Naive thymus-derived CD4-positive, alpha-beta T cell (primary cell): ENCODE data around the gene STRAP. TPM values are rescaled to one million over a fixed set of nuclear protein-coding genes. Genes with fewer than 3 reads are reported as not detected.

Experiments used
- ATAC-seq: fragments of 150-1000 bp; cut with Tn5 transposase; 2 replicates; pipeline ENCODE4 v1.10.0; 2021; ENCODE audit warnings: mild to moderate bottlenecking, moderate library complexity
- CTCF ChIA-PET: fragments of 350-600 bp; sonication (Branson Sonifier 250); formaldehyde crosslinking; loops from one replicate; lab custom pipeline; 2021; ENCODE audit warnings: antibody characterized with exemption; lab: Charles Lee
- POLR2A ChIA-PET: fragments of 350-600 bp; sonication (Branson Sonifier 250); formaldehyde crosslinking; loops from one replicate; lab custom pipeline; 2021; ENCODE audit warnings: antibody characterized with exemption, inconsistent platforms; lab: Charles Lee
- DNase-seq, 9 donors: peaks; one replicate each; pipeline versions ENCODE4 v3.0.0 to v3.0.0-alpha.2; 2020 to 2022; ENCODE audit warnings: mixed read lengths in 1 of 9
- H3K27ac ChIP-seq: one replicate; pipeline ENCODE4 v1.7.0; 2013; ENCODE audit warnings: mild to moderate bottlenecking, low read depth, low read length, moderate library complexity
- H3K27me3 ChIP-seq, 2 donors: one replicate each; pipeline ENCODE4 v1.7.0; 2013; ENCODE audit warnings: low read length in 2 of 2, mild to moderate bottlenecking in 2 of 2, moderate library complexity in 2 of 2; ENCODE audit not compliant: control insufficient read depth in 2 of 2, insufficient read depth in 2 of 2
- H3K36me3 ChIP-seq, 3 experiments: 1 replicate in 2 of 3; 2 replicates in 1 of 3; pipeline ENCODE4 v1.7.0; 2013; ENCODE audit warnings: low read length in 3 of 3, mild to moderate bottlenecking in 3 of 3, moderate library complexity in 1 of 3; ENCODE audit not compliant: insufficient read depth in 3 of 3, control insufficient read depth in 2 of 3
- H3K4me1 ChIP-seq, 2 donors: one replicate each; pipeline ENCODE4 v1.7.0; 2013; ENCODE audit warnings: low read length in 2 of 2, mild to moderate bottlenecking in 2 of 2, moderate library complexity in 1 of 2; ENCODE audit not compliant: control insufficient read depth in 2 of 2, insufficient read depth in 2 of 2
- H3K4me3 ChIP-seq: 2 replicates; pipeline ENCODE4 v1.7.0; 2013; ENCODE audit warnings: mild to moderate bottlenecking, low read length
- H3K9me3 ChIP-seq, 3 experiments: 1 replicate in 2 of 3; 2 replicates in 1 of 3; pipeline ENCODE4 v1.7.0; 2013; ENCODE audit warnings: low read length in 3 of 3; ENCODE audit not compliant: control insufficient read depth in 2 of 3
- H3K27ac Mint-ChIP-seq, 9 donors: one replicate each; pipeline ENCODE4 v1.8.0; 2020 to 2022; ENCODE audit warnings: mixed read lengths in 9 of 9, mild to moderate bottlenecking in 8 of 9, moderate library complexity in 5 of 9, inconsistent platforms in 2 of 9
- H3K27me3 Mint-ChIP-seq, 5 donors: one replicate each; pipeline ENCODE4 v1.8.0; 2021 to 2022; ENCODE audit warnings: mixed read lengths in 5 of 5, mild to moderate bottlenecking in 1 of 5
- H3K36me3 Mint-ChIP-seq, 5 donors: one replicate each; pipeline ENCODE4 v1.8.0; 2020 to 2022; ENCODE audit warnings: mixed read lengths in 5 of 5, mild to moderate bottlenecking in 3 of 5, inconsistent platforms in 1 of 5
- H3K4me1 Mint-ChIP-seq, 7 donors: one replicate each; pipeline ENCODE4 v1.8.0; 2020 to 2022; ENCODE audit warnings: mixed read lengths in 7 of 7, mild to moderate bottlenecking in 3 of 7, inconsistent platforms in 1 of 7
- H3K4me3 Mint-ChIP-seq, 10 donors: one replicate each; pipeline ENCODE4 v1.8.0; 2020 to 2022; ENCODE audit warnings: mild to moderate bottlenecking in 10 of 10, mixed read lengths in 10 of 10, moderate library complexity in 6 of 10, inconsistent platforms in 2 of 10
- H3K9me3 Mint-ChIP-seq, 11 donors: one replicate each; pipeline ENCODE4 v1.8.0; 2020 to 2022; ENCODE audit warnings: mixed read lengths in 11 of 11, mild to moderate bottlenecking in 4 of 11, inconsistent platforms in 1 of 11, moderate library complexity in 1 of 11
- intact Hi-C, 2 donors: fragments of 100-400 bp; cut with micrococcal nuclease; formaldehyde crosslinking; loops; one replicate each; pipeline ENCODE4 v1.15.1; 2023
- polyA plus RNA-seq, 2 donors: library from polyadenylated mRNA; unstranded; fragments of 300-500 nt; fragmentation: Illumina TruSeq; gene quantifications; one replicate each; pipeline ENCODE4 v1.2.3, GENCODE V29; 2021
- total RNA-seq, 6 experiments: library from RNA in 5 of 6; stranded (reverse) in 5 of 6; gene quantifications; 1 replicate in 5 of 6; 2 replicates in 1 of 6; pipeline ENCODE4 v1.2.3 and lab custom pipeline; 2021 to 2026

Gene STRAP
- total and polyA plus RNA-seq, 7 experiments from 2014 or later, result 42.2 to 119 (median 86.2) TPM

- intact Hi-C loops, result loop anchor here in 1 of 2 donors (10.0 kb wide), 1 partner anchor 1492 kb away; no protein-coding TSS in a partner anchor
- Mint-ChIP-seq H3K36me3 (peaks cover 8 to 39% (median 25%) of the 10 kb centered on the region in 5 donors), H3K4me1 (peaks cover 52 to 80% (median 75%) of the 10 kb centered on the region in 7 donors)
Observed at GRCh38 chr12:15887043-15887817, 5.0 kb downstream of the STRAP start.

GRCh38 chr12:15892645-15893259, 10.6 kb downstream of the STRAP start:
- H3K27ac Mint-ChIP-seq, result peak overlapping the region in 1 of 9 donors; percentile 7
- Histone ChIP-seq H3K27ac (no peak overlapping the region), H3K4me1 (no peaks in the 10 kb centered on the region), H3K36me3 (peaks cover 0 to 32% (median 6%) of the 10 kb centered on the region in 3 experiments), H3K27me3 (peaks cover 0 to 3% of the 10 kb centered on the region in 2 donors), H3K9me3 (no peaks in the 10 kb centered on the region), H3K4me3 (no peak overlapping the region)
- ChIA-PET POLR2A (interaction anchor here (1.5 kb wide), 1 partner anchor 19 kb away, joined by 4 read pairs; the partner anchor contains the start of gene DERA), CTCF (no interaction called here)
- no peaks in the 10 kb centered on the region for H3K9me3 Mint-ChIP-seq
- intact Hi-C loops, result no loop called here
- H3K36me3 Mint-ChIP-seq, result peaks cover 0 to 13% (median 9%) of the 10 kb centered on the region in 5 donors
- H3K4me1 Mint-ChIP-seq, result peaks cover 14 to 27% (median 23%) of the 10 kb centered on the region in 7 donors
- ATAC-seq (no peak), DNase-seq (no peak)
- no peak overlapping the region for H3K4me3 Mint-ChIP-seq
- H3K27me3 Mint-ChIP-seq, result no peaks in the 10 kb centered on the region

More at GRCh38 chr12:15887043-15887817, 5.0 kb downstream of the STRAP start:
- no peaks in the 10 kb centered on the region for H3K9me3 Mint-ChIP-seq
- H3K27ac ChIP-seq, result no peak overlapping the region
- peaks cover 7 to 16% (median 10%) of the 10 kb centered on the region in 3 experiments for H3K36me3 ChIP-seq
- peak overlapping the region in 2 of 10 donors; percentile 22 to 40 for H3K4me3 Mint-ChIP-seq
- no peaks in the 10 kb centered on the region for H3K9me3 ChIP-seq
- no peak for DNase-seq
- ATAC-seq, result no peak
- ChIA-PET CTCF (interaction anchor here (0.7 kb wide), 1 partner anchor 11 kb away, joined by 3 read pairs; no protein-coding TSS in a partner anchor), POLR2A (interaction anchor here (1.3 kb wide), 1 partner anchor 24 kb away, joined by 4 read pairs; the partner anchor contains the start of gene DERA)
- H3K27me3 Mint-ChIP-seq, result no peaks in the 10 kb centered on the region
- H3K4me1 ChIP-seq, result peaks cover 18 to 32% of the 10 kb centered on the region in 2 donors
- H3K27ac Mint-ChIP-seq, result peak overlapping the region in 3 of 9 donors; percentile 27 to 68 (median 39)
- peaks cover 0 to 3% of the 10 kb centered on the region in 2 donors for H3K27me3 ChIP-seq
- no peak overlapping the region for H3K4me3 ChIP-seq

GRCh38 chr12:15893260-15893659, 11.1 kb downstream of the STRAP start:
- Histone ChIP-seq H3K4me3 (no peak overlapping the region), H3K36me3 (peaks cover 0 to 32% (median 6%) of the 10 kb centered on the region in 3 experiments), H3K27me3 (peaks cover 0 to 3% of the 10 kb centered on the region in 2 donors), H3K9me3 (no peaks in the 10 kb centered on the region), H3K4me1 (no peaks in the 10 kb centered on the region), H3K27ac (no peak overlapping the region)
- Mint-ChIP-seq H3K4me1 (peaks cover 10 to 22% (median 18%) of the 10 kb centered on the region in 7 donors), H3K4me3 (no peak overlapping the region), H3K36me3 (peaks cover 0 to 12% (median 9%) of the 10 kb centered on the region in 5 donors), H3K27ac (no peak overlapping the region), H3K9me3 (no peaks in the 10 kb centered on the region), H3K27me3 (no peaks in the 10 kb centered on the region)
- ATAC-seq, result no peak
- POLR2A ChIA-PET, result interaction anchor here (1.5 kb wide), 1 partner anchor 18 kb away, joined by 4 read pairs; the partner anchor contains the start of gene DERA
- CTCF ChIA-PET, result interaction anchor here (0.6 kb wide), 1 partner anchor 1062 kb away, joined by 4 read pairs; no protein-coding TSS in a partner anchor
- intact Hi-C loops, result no loop called here
- DNase-seq, result no peak

GRCh38 chr12:15896867-15897266, 14.7 kb downstream of the STRAP start:
- H3K27me3 ChIP-seq, result no peaks in the 10 kb centered on the region
- Mint-ChIP-seq H3K36me3 (peaks cover 0 to 17% (median 14%) of the 10 kb centered on the region in 5 donors), H3K27me3 (no peaks in the 10 kb centered on the region), H3K4me1 (peaks cover 0 to 17% (median 7%) of the 10 kb centered on the region in 7 donors), H3K4me3 (no peak overlapping the region), H3K9me3 (no peaks in the 10 kb centered on the region), H3K27ac (peak overlapping the region in 2 of 9 donors; percentile 31 to 33)
- peaks cover 0 to 34% (median 0%) of the 10 kb centered on the region in 3 experiments for H3K36me3 ChIP-seq
- ATAC-seq (no peak), DNase-seq (no peak)
- CTCF ChIA-PET, result interaction anchor here (0.6 to 2.1 kb wide), 4 partner anchors 13 to 1052 kb away, joined by 3 to 7 read pairs (median 4); no protein-coding TSS in a partner anchor
- no peaks in the 10 kb centered on the region for H3K9me3 ChIP-seq
- no peaks in the 10 kb centered on the region for H3K4me1 ChIP-seq
- no peak overlapping the region for H3K4me3 ChIP-seq
- peak overlapping the region; percentile 12 for H3K27ac ChIP-seq
- intact Hi-C loops, result loop anchor here in 1 of 2 donors (5.0 kb wide), 1 partner anchor 365 kb away; no protein-coding TSS in a partner anchor
- POLR2A ChIA-PET, result interaction anchor here (1.0 kb wide), 1 partner anchor 13 kb away, joined by 4 read pairs; no protein-coding TSS in a partner anchor

- intact Hi-C loops, result loop anchor here in 1 of 2 donors (5.0 kb wide), 1 partner anchor 365 kb away; no protein-coding TSS in a partner anchor
- no peak overlapping the region for H3K4me3 ChIP-seq
- no peaks in the 10 kb centered on the region for H3K9me3 Mint-ChIP-seq
- ATAC-seq (no peak), DNase-seq (no peak)
- POLR2A ChIA-PET, result interaction anchor here (1.0 kb wide), 2 partner anchors 9 to 12 kb away, joined by 3 to 4 read pairs; no protein-coding TSS in a partner anchor
- no peak overlapping the region for H3K4me3 Mint-ChIP-seq
- H3K27ac Mint-ChIP-seq, result no peak overlapping the region
- H3K36me3 Mint-ChIP-seq, result peaks cover 0 to 18% (median 14%) of the 10 kb centered on the region in 5 donors
- H3K4me1 ChIP-seq, result no peaks in the 10 kb centered on the region
- peaks cover 0 to 40% (median 0%) of the 10 kb centered on the region in 3 experiments for H3K36me3 ChIP-seq
- H3K27me3 ChIP-seq, result no peaks in the 10 kb centered on the region
- H3K27me3 Mint-ChIP-seq, result no peaks in the 10 kb centered on the region
- CTCF ChIA-PET, result interaction anchor here (0.6 to 2.1 kb wide), 6 partner anchors 10 to 1053 kb away, joined by 3 to 7 read pairs (median 4); no protein-coding TSS in a partner anchor
- H3K4me1 Mint-ChIP-seq, result peaks cover 0 to 17% (median 7%) of the 10 kb centered on the region in 7 donors
- no peak overlapping the region for H3K27ac ChIP-seq
- H3K9me3 ChIP-seq, result no peaks in the 10 kb centered on the region
Observed at GRCh38 chr12:15897433-15897832, 15.2 kb downstream of the STRAP start.
